NCI-H2107 treated with DMSO at 0.1 percent for 48 hours (cell line): ENCODE results near the gene MAML2.

Experiments used
- DNase-seq: peaks from one replicate; lab custom pipeline; 2025; ENCODE audit not compliant: unreplicated experiment; lab: John Stamatoyannopoulos, UW

Gene MAML2

DNA sequence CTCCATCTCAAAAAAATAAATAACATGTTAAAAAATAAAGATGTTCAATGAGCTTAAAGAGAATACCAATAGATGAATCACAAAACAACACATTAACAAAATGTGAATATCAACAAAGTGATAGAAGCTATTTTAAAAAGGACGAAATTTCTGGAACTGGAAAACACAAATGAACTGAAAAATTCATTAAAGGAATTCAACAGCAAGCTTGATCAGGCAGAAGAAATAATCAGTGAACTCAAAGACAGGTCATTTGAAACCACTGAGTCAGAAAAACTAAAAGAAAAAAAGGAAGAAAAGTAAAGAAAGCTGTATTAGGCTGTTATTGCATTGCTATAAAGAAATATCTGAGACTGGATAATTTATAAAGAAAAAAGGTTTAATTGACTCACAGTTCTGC is 412.0 kb downstream of the MAML2 start:
- DNase-seq, result no peak

DNA sequence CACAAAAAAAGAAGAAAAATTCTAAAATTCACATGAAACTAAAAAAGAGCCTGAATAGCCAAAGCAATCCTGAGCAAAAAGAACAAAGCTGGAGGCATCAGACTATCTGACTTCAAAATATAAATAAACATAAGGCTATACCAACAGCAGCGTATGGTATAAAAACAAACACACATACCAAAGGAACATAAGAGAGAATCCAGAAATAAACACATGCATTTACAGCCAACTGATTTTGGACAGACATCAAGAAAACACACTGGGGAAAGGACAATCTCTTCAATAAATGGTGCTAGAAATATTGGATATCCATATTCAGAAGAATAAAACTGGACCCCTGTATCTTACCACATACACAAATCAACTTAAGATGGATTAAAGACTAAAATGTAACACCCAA is 416.3 kb downstream of the MAML2 start:
- DNase-seq, result no peak
